ENCODE results near the gene TRIM59.

The TRIM59 gene

DNA sequence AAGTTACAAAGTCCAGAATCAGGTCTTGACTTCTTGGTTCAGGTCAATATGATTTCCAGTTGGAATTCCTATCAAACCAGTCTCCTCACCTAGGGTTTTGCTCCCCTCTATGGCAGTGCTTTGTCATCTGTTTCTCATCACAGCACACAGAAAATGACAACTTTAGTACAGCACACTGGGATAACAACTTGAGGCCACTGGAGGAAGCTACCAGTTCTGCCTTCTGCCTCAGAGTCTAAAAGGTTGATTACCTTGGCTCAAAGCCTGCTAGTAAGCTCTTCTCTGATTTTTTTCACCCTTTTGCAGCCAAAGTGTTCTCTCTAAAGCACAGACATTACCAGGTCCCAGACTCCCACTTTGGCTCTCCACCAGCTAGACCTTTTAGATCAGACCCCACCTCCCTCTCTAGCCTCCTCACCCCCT, 24.8 kb upstream of the TRIM59 start:
- no peak for DNase-seq (ENCODE audit: low spot score)

DNA sequence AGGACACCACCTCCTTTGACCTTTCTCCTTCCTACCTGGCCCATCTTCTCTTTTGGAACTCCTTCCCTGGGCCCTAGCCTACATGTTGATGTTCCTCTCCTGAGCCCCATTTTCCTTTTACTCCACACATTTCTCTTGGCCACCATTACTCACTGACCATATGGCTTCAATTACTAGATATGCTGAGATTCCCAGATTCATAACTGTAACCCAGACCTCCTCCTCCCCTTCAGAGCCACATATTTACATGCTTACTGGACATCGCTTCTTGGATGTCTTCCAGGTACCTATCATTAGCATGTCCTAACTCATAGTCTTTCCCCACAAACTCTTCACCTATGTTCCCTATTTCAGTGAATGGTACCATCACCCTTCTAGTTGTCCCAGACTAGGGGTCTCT, 24.4 kb upstream of the TRIM59 start:
- TF ChIP-seq, protein P1, sequence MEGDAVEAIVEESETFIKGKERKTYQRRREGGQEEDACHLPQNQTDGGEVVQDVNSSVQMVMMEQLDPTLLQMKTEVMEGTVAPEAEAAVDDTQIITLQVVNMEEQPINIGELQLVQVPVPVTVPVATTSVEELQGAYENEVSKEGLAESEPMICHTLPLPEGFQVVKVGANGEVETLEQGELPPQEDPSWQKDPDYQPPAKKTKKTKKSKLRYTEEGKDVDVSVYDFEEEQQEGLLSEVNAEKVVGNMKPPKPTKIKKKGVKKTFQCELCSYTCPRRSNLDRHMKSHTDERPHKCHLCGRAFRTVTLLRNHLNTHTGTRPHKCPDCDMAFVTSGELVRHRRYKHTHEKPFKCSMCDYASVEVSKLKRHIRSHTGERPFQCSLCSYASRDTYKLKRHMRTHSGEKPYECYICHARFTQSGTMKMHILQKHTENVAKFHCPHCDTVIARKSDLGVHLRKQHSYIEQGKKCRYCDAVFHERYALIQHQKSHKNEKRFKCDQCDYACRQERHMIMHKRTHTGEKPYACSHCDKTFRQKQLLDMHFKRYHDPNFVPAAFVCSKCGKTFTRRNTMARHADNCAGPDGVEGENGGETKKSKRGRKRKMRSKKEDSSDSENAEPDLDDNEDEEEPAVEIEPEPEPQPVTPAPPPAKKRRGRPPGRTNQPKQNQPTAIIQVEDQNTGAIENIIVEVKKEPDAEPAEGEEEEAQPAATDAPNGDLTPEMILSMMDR (IDR thresholded peaks at IDR 0.05; ENCODE audit: extremely low read depth, insufficient read depth, missing control alignments), result no peak
- in situ Hi-C loops (cut with MboI; ENCODE audit: low pct_unique_long_range_greater_than_20kb, low sequenced_read_pairs, unreplicated experiment), result no loop called here
- no peak for DNase-seq (ENCODE audit: low spot score)

More for the DNA sequence above, 24.8 kb upstream of the TRIM59 start:
- TF ChIP-seq, protein P1 (IDR thresholded peaks at IDR 0.05; ENCODE audit: extremely low read depth, insufficient read depth, missing control alignments), result no peak
- in situ Hi-C loops (cut with MboI; ENCODE audit: low pct_unique_long_range_greater_than_20kb, low sequenced_read_pairs, unreplicated experiment), result no loop called here

DNA sequence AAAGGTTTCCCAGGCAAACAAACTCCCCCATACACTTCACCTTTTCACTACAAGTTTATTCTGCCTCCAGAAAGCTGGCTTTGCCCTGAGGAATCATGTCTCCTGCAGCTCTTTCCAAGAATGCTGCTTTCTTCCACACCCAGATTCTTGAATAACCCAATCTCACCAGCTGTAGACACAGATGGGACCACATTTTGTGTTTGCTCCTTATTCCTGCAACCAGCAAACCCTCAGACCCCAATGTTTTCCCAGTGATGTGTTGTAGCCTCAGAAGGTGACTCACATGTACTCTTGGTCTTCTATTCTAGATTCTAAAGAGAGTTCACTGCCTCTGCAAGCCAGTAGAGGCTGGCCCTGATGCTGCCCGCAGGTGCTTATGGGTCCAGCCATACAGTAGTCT, 23.6 kb upstream of the TRIM59 start:
- no peak for DNase-seq (ENCODE audit: low spot score)
- in situ Hi-C loops (cut with MboI; ENCODE audit: low pct_unique_long_range_greater_than_20kb, low sequenced_read_pairs, unreplicated experiment), result no loop called here

DNA sequence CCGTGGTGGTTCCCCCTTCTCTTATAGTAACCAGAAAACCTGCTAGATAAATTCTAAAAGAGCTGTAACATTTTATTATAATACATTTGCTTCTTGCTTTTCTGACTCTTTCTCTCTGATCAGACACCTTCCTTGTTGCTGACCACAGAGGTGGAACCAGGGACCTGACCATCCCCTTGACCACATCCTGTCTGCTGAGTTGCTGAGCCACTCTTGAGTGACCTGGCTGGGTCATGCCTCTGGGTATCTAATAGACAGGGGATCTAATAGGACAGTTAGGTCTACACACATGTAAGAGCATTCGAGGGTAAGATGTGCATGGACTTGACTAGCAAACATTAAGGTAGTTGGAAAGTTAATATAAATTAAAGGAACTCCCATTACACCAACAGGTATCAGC, 22.8 kb upstream of the TRIM59 start:
- TF ChIP-seq, protein P1 (IDR thresholded peaks at IDR 0.05; ENCODE audit: extremely low read depth, insufficient read depth, missing control alignments), result no peak
- in situ Hi-C loops (cut with MboI; ENCODE audit: low pct_unique_long_range_greater_than_20kb, low sequenced_read_pairs, unreplicated experiment), result no loop called here
- no peak for DNase-seq (ENCODE audit: low spot score)

More for the DNA sequence above, 23.6 kb upstream of the TRIM59 start:
- TF ChIP-seq, protein P1 (IDR thresholded peaks at IDR 0.05; ENCODE audit: extremely low read depth, insufficient read depth, missing control alignments), result no peak

DNA sequence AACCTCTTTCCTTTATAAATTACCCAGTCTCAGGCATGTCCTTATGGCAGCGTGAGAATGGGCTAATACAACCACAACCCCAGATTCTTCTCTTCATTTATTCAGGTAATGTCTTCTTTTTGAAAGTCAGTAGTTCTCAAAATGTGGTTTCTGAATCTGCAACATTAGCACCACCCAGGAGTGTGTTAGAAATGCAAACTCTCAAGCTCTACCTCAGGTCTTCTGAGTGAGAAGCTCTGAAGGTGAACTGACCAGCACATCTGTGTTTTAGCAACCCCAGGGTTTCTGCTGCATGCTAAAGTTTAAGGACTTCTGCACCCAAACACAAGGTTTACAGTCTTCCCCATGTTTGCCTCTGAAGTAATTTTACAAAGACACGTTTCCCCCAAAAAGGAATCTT, 22.3 kb upstream of the TRIM59 start:
- no peak for DNase-seq (ENCODE audit: low spot score)
- TF ChIP-seq, protein P1 (IDR thresholded peaks at IDR 0.05; ENCODE audit: extremely low read depth, insufficient read depth, missing control alignments), result no peak
- in situ Hi-C loops (cut with MboI; ENCODE audit: low pct_unique_long_range_greater_than_20kb, low sequenced_read_pairs, unreplicated experiment), result no loop called here

DNA sequence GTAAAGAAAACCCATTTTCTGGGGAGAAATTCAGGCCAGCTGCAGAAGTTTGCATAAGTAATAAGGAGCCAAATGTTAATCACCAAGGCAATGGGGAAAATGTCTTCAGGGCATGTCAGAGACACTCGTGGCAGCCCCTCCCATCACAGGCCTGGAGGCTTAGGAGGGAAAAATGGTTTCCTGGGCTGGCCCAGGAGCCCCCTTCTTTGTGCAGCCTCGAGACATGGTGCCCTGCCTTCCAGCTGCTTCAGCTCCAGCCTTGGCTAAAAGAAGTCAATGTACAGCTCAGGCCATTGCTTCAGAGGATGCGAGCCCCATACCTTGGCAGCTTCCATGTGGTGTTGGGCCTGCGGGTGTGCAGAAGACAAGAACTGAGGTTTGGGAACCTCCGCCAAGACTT, 20.6 kb upstream of the TRIM59 start:
- no peak for DNase-seq (ENCODE audit: low spot score)
- in situ Hi-C loops (cut with MboI; ENCODE audit: low pct_unique_long_range_greater_than_20kb, low sequenced_read_pairs, unreplicated experiment), result no loop called here
- TF ChIP-seq, protein P1 (IDR thresholded peaks at IDR 0.05; ENCODE audit: extremely low read depth, insufficient read depth, missing control alignments), result no peak

DNA sequence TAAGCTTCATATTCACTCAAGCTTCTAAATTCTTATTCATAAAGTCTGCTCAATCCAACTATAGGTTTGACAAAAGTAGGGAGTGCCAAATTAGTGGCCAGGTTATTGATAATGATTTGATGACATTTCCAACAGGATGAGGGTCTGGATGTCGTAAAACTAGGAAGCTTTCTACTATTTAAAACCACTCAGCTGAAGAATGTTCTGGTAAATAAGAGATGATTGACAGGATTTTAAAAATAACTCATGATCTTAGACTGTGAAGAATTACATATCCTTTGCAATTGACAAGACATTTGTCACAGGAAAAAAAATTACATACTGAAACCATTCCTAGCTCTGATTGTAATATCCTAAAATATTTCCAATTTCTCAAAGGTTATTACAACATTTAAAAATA, 15.4 kb upstream of the TRIM59 start:
- DNase-seq (ENCODE audit: low spot score), result no peak
- TF ChIP-seq, protein P1 (IDR thresholded peaks at IDR 0.05; ENCODE audit: extremely low read depth, insufficient read depth, missing control alignments), result no peak
- in situ Hi-C loops (cut with MboI; ENCODE audit: low pct_unique_long_range_greater_than_20kb, low sequenced_read_pairs, unreplicated experiment), result no loop called here

Measured in GM13977 (cell line).